Rectal smooth muscle tissue (tissue), 1 donor: Measurements from ENCODE around the gene RELL1.

Experiments used
- H3K27ac ChIP-seq: one replicate; pipeline ENCODE4 v1.7.0; 2013; ENCODE audit warnings: low read depth, low read length, inconsistent platforms
- H3K27me3 ChIP-seq: one replicate; pipeline ENCODE4 v1.7.0; 2013; ENCODE audit warnings: low read length; ENCODE audit not compliant: control insufficient read depth, insufficient read depth
- H3K36me3 ChIP-seq: one replicate; pipeline ENCODE4 v1.7.0; 2013; ENCODE audit warnings: low read length; ENCODE audit not compliant: control insufficient read depth, insufficient read depth
- H3K4me1 ChIP-seq: one replicate; pipeline ENCODE4 v1.7.0; 2013; ENCODE audit warnings: low read length; ENCODE audit not compliant: control insufficient read depth, insufficient read depth
- H3K4me3 ChIP-seq: one replicate; pipeline ENCODE4 v1.7.0; 2013; ENCODE audit warnings: low read length
- H3K9ac ChIP-seq: one replicate; pipeline ENCODE4 v1.7.0; 2013; ENCODE audit warnings: low read length

RELL1 gene

DNA sequence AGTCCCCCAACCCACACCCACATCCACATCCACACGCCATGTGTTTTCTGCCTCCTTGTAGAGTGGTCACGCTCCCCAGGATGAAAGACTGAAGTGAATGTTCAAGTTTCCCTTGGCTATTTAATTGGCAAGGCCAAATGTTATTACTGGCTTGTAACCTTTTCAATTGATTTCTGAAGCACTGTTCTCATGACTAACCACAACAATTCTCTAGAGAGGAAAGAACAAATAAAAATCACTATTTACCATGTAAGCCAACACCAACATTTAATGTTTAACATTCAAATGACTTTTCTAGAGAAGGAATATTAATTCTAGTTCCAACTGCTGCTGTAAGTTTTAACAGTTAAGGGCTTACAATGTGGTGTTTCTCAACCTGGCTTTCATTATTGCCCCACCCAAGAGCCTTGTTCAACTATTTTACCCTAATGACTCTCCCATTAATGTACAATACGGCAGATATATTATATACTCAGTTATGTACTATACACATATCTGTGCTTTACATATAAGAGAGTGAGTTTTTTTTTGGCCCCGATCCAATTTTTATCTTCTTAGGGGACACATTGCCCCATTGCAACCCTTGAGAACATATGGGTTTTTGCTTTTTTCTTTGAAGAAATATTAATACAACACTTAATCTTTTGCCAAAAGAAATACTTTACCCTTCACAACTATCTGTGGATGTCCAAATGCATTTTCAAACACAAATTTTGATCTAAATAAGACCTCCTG lies 46.5 kb downstream of the RELL1 start:
- Histone ChIP-seq H3K27me3 (no peaks in the 10 kb centered on the region), H3K4me1 (no peaks in the 10 kb centered on the region), H3K9ac (no peak overlapping the region), H3K4me3 (no peak overlapping the region), H3K27ac (no peak overlapping the region), H3K36me3 (peaks cover 6% of the 10 kb centered on the region)

- no peaks in the 10 kb centered on the region for H3K27me3 ChIP-seq
- H3K36me3 ChIP-seq, result peaks cover 12% of the 10 kb centered on the region
- H3K27ac ChIP-seq, result no peak overlapping the region
- no peak overlapping the region for H3K4me3 ChIP-seq
- no peaks in the 10 kb centered on the region for H3K4me1 ChIP-seq
- no peak overlapping the region for H3K9ac ChIP-seq
Measured at GRCh38 chr4:37635155-37635554, 51.0 kb downstream of the RELL1 start.

DNA sequence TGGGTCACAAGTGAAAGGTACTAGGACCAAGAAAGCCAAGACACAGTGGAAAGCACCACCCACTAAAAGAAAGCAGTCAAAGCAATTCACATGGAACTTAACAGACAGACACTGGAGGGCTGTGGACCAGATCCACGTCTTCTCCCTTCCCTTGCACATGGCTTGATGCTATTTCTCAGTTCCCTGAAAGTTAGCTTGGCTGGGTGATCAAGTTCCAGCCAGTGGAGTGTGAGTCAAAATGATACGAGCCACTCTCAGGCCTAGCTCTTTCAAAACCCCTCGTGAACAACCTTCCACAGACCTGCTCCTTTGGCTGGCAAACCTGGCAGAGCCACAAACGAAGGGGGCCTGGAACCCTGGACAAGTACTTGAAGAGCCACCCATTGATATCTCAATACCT lies 52.0 kb downstream of the RELL1 start:
- no peaks in the 10 kb centered on the region for H3K4me1 ChIP-seq
- H3K27me3 ChIP-seq, result no peaks in the 10 kb centered on the region
- no peak overlapping the region for H3K27ac ChIP-seq
- H3K4me3 ChIP-seq, result no peak overlapping the region
- H3K36me3 ChIP-seq, result peaks cover 12% of the 10 kb centered on the region
- H3K9ac ChIP-seq, result no peak overlapping the region

DNA sequence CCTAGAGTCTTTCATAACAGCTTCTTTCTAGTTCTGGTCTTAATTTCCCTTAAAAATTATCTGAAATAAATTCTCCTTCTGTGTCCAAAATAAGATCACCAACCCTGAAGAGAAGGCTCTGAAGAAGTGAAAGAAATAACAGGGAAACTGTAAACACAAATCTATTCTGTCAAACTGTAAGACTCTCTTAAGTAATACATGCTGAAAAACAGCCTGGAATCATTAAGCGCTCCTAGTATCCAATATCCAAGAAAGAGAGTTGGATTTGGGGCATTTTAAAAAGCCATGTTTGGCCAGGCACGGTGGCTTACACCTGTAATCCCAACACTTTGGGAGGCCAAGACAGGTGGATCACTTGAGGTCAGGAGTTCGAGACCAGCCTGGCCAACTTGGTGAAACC lies 53.3 kb downstream of the RELL1 start:
- H3K27ac ChIP-seq, result no peak overlapping the region
- H3K4me1 ChIP-seq, result no peaks in the 10 kb centered on the region
- H3K36me3 ChIP-seq, result peaks cover 12% of the 10 kb centered on the region

GRCh38 chr4:37631551-37631950 lies 54.6 kb downstream of the RELL1 start:
- H3K27me3 ChIP-seq, result no peaks in the 10 kb centered on the region
- no peaks in the 10 kb centered on the region for H3K4me1 ChIP-seq
- H3K4me3 ChIP-seq, result no peak overlapping the region
- H3K27ac ChIP-seq, result no peak overlapping the region
- peaks cover 8% of the 10 kb centered on the region for H3K36me3 ChIP-seq
- H3K9ac ChIP-seq, result no peak overlapping the region

More for the DNA sequence above, 53.3 kb downstream of the RELL1 start:
- no peaks in the 10 kb centered on the region for H3K27me3 ChIP-seq
- no peak overlapping the region for H3K9ac ChIP-seq
- no peak overlapping the region for H3K4me3 ChIP-seq

DNA sequence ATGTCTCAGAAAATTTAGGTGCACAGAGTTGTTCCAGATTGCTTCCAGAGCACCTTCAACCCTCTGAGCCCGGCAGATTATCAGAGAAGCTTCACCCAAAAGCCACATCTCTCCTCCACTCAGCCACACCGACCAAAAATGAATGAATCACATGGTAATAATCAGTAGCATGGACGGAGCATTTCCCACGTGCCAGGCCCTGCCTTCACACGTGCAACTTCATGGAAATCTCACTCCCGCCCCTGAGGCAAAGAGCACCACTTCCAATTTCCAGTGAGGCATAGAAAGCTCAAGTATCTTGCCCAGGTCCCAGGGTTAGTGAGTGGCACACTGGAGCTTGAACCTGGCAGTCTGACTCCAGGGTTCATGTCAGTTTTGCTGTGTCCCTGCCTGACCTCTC lies 56.5 kb downstream of the RELL1 start:
- Histone ChIP-seq H3K36me3 (peaks cover 7% of the 10 kb centered on the region), H3K27me3 (no peaks in the 10 kb centered on the region), H3K9ac (no peak overlapping the region), H3K27ac (no peak overlapping the region), H3K4me3 (no peak overlapping the region), H3K4me1 (no peaks in the 10 kb centered on the region)

DNA sequence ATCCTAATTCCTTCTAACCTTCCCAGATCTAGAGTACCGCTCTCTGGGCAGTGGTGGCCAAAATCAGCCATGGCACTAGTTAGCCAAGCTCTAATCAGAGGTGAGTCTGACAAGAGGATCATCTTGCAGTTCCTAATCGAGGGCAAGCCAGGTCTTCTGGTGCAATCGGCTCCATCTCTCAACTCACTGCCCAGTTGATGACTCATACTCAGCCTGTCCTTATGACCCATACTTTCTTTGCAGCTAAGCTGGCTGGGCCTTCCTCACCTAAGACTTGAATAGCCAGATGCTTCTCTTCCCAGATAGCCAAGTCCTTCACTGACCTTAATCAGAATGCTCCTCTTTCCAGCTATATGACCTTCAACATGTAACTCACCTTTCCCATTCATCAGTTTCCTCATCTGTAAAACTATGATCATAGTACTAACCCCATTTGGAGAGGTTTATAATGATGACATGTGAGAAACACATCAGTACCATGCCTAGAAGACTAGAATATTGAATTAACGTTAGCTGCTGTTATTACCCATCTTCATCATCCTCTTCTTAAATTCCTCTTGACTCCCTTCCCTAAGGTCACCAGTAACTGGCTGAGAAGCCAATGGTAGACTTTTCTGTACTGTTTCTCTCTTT lies 57.1 kb downstream of the RELL1 start:
- Histone ChIP-seq H3K36me3 (peaks cover 7% of the 10 kb centered on the region), H3K4me1 (no peaks in the 10 kb centered on the region), H3K9ac (no peak overlapping the region), H3K4me3 (no peak overlapping the region), H3K27ac (no peak overlapping the region), H3K27me3 (no peaks in the 10 kb centered on the region)

DNA sequence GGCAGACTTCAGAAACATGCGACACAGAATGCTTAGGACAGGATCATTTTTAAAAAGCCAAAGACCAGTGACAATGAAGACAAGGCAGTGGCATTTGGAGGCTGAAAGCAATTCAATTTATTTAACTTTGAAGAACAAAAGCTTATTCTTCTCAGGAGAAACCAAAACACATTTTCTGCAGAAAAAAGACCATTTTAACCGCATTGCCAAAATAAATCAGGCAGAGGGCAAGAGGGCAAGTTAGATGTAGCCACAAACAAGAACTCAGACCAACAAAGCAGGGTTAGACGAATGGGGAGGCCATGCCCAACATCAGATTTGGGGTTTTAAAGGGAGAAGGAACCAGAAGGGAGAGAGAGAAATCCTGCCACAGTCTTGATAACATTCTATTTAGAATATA lies 58.9 kb downstream of the RELL1 start:
- Histone ChIP-seq H3K36me3 (peaks cover 7% of the 10 kb centered on the region), H3K27me3 (no peaks in the 10 kb centered on the region), H3K27ac (no peak overlapping the region), H3K9ac (no peak overlapping the region), H3K4me3 (no peak overlapping the region), H3K4me1 (no peaks in the 10 kb centered on the region)

DNA sequence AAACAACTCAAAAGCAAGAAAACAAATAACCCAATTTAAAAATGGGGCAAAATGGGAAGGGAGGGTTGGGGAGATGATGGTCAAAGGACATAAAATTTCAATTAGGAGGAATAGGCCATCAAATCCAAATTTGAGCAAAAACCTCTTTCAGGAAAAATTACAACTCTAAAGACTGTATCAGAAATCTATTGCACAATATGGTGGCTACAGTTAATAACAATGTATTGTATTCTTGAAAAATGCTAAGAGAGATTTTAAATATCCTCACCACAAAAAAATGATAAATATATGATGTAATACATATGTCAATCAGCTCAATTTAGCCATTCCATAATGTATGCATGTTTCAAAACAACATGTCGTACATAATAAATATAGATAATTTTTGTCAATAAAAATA lies 60.7 kb downstream of the RELL1 start:
- H3K36me3 ChIP-seq, result no peaks in the 10 kb centered on the region
- H3K4me1 ChIP-seq, result no peaks in the 10 kb centered on the region
- no peak overlapping the region for H3K9ac ChIP-seq
- no peak overlapping the region for H3K27ac ChIP-seq
- no peak overlapping the region for H3K4me3 ChIP-seq
- no peaks in the 10 kb centered on the region for H3K27me3 ChIP-seq

DNA sequence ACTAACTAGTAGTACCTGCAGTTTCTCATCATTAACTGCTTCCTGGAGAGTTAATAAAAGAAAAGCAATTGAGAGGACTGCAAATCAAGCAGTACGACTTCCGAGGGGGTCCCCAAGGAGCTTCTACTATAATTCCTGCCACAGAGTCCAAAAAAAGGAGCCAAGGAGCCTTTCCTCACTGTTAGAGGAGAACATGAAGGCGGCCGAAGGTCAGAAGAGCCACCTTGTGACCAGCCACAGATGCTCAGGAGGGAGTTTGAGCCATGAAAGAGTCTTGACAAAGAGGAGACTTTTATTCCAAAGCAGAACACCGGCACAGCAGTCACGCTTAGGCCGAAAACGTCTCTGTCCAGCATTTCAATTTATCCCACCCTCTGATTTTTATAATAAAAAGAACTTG lies 62.2 kb downstream of the RELL1 start:
- H3K4me3 ChIP-seq, result no peak overlapping the region
- H3K27me3 ChIP-seq, result no peaks in the 10 kb centered on the region
- H3K36me3 ChIP-seq, result no peaks in the 10 kb centered on the region
- no peaks in the 10 kb centered on the region for H3K4me1 ChIP-seq
- H3K27ac ChIP-seq, result no peak overlapping the region
- H3K9ac ChIP-seq, result no peak overlapping the region

DNA sequence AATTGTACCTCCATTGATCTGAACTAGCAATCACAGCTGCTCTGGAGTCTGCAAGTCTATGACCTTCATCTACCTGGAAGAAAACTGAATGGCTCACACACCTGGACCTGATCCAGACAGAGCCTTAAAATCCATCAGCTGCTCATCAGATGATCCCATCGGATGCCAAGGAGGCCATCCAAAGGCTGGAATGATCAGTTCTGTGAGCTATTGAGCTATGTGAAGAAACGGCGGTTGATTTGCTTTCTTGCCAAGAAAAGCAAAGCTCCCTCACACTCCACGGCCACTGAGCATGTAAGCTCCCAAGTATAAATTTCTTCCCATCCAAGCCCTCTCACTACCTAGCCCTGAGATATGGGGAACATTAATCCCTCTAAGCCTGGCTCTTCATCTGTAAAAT lies 63.1 kb downstream of the RELL1 start:
- H3K4me1 ChIP-seq, result no peaks in the 10 kb centered on the region
- no peaks in the 10 kb centered on the region for H3K36me3 ChIP-seq
- H3K4me3 ChIP-seq, result no peak overlapping the region
- H3K9ac ChIP-seq, result no peak overlapping the region
- H3K27ac ChIP-seq, result no peak overlapping the region
- no peaks in the 10 kb centered on the region for H3K27me3 ChIP-seq

DNA sequence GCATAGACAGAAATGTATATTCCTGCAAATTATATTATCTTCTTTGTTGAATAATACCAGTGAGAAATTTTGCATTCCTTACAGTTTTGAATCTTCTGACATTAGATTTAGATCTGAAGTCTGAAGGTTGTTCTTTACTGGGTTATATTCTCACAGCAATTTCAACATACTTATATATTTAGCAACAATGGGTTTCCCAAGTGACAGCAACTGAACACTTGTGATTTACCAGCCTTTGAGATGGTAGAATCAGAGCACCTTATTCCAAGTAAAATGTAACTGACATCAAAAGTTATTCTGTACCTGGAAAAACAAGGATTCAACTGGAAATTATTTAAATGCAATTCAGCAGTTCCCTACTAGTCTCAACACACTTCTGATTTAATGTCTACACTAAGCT lies 66.0 kb downstream of the RELL1 start:
- H3K4me1 ChIP-seq, result no peaks in the 10 kb centered on the region
- no peaks in the 10 kb centered on the region for H3K27me3 ChIP-seq
- no peaks in the 10 kb centered on the region for H3K36me3 ChIP-seq
- no peak overlapping the region for H3K27ac ChIP-seq
- H3K9ac ChIP-seq, result no peak overlapping the region
- H3K4me3 ChIP-seq, result no peak overlapping the region

- Histone ChIP-seq H3K27me3 (no peaks in the 10 kb centered on the region), H3K9ac (no peak overlapping the region), H3K27ac (no peak overlapping the region), H3K4me1 (no peaks in the 10 kb centered on the region), H3K36me3 (no peaks in the 10 kb centered on the region), H3K4me3 (no peak overlapping the region)
Measured at GRCh38 chr4:37615720-37616063, 70.5 kb downstream of the RELL1 start.
